GM10248 (cell line): ENCODE results near the gene GUCY2F.

Experiments
- CTCF ChIA-PET: fragments of 300-600 bp; sonication (Branson Sonifier 250); formaldehyde crosslinking; extraction: SDS; loops from one replicate; lab custom pipeline; 2021; ENCODE audit warnings: antibody characterized with exemption; lab: Yijun Ruan, JAX
- POLR2A ChIA-PET: fragments of 350-650 bp; sonication (Branson Sonifier 250); formaldehyde crosslinking; extraction: SDS; loops from one replicate; lab custom pipeline; 2020; ENCODE audit warnings: antibody characterized with exemption; lab: Yijun Ruan, JAX
- DNase-seq: peaks from one replicate; pipeline ENCODE4 v3.0.0; 2012; ENCODE audit errors: extremely low spot score
- CTCF ChIP-seq: IDR thresholded peaks from 2 replicates; pipeline ENCODE4 v1.5.1; 2012; ENCODE audit warnings: mild to moderate bottlenecking, low read depth; ENCODE audit errors: extremely low read depth, missing control alignments, control extremely low read depth

The GUCY2F gene

GRCh38 chrX:109472939-109473735 is 8.7 kb downstream of the GUCY2F start:
- ChIA-PET CTCF (interaction anchor here (0.7 to 6.6 kb wide), 13 partner anchors 8 to 686 kb away, joined by 3 to 49 read pairs (median 4); partner anchors contain the start of gene GUCY2F), POLR2A (no interaction called here)
- DNase-seq = peak; percentile 5
- peak; percentile 13 for TF ChIP-seq CTCF

- DNase-seq = no peak
- ChIA-PET POLR2A (no interaction called here), CTCF (interaction anchor here (1.2 to 1.8 kb wide), 2 partner anchors 9 to 22 kb away, joined by 3 to 8 read pairs; no protein-coding TSS in a partner anchor)
- TF ChIP-seq CTCF = no peak
Observed at GRCh38 chrX:109464231-109464630, 17.7 kb downstream of the GUCY2F start.

GRCh38 chrX:109463784-109464183 is 18.1 kb downstream of the GUCY2F start:
- ChIA-PET CTCF (interaction anchor here (1.2 to 3.0 kb wide), 3 partner anchors 9 to 427 kb away, joined by 3 to 8 read pairs (median 8); no protein-coding TSS in a partner anchor), POLR2A (no interaction called here)
- DNase-seq = no peak
- TF ChIP-seq CTCF = no peak

DNA sequence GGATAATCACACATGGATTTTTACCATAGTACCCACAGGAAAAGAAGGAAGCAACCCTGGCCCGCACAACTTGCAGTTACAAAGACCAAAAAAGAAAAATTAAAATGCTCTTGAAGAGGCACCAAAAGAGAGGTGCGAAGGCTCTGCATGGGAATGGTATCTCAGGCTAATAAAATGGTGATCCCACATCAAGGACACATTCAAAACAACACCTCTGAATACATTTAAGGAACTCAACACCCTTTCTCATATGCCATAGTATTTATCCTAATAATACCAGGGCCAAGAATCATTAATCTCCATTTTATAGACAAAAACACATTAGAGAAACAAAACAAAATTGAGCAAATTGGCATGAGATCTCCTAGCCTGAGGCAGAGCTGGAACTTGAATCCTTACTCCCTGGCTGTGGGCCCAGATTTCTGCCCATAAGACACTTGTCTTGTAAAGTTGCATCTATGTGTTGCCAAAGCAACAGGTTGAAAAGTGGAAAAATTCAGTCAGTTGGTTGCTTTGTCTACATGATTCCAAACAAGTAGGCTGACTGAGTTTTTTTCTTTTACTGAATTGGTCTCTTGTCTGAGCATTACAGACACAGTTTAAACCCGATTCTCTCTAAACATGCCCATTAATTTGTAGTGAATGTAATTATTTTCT is 33.5 kb downstream of the GUCY2F start:
- CTCF ChIA-PET = no interaction called here
- POLR2A ChIA-PET = no interaction called here
- DNase-seq = no peak
- TF ChIP-seq CTCF = no peak

- no peak for DNase-seq
- ChIA-PET POLR2A (no interaction called here), CTCF (no interaction called here)
- no peak for TF ChIP-seq CTCF
Observed at GRCh38 chrX:109441266-109441665, 40.6 kb downstream of the GUCY2F start.

- ChIA-PET POLR2A (no interaction called here), CTCF (no interaction called here)
- no peak for TF ChIP-seq CTCF
- peak; percentile 6 for DNase-seq
Observed at GRCh38 chrX:109440475-109440874, 41.4 kb downstream of the GUCY2F start.
